Natural killer cell (primary cell): Measurements from ENCODE around the gene CMC1. TPM values are rescaled to one million over a fixed set of nuclear protein-coding genes. Genes with fewer than 3 reads are reported as not detected.

Experiments used
- ATAC-seq, 3 donors: fragments of 150-1000 bp in 2 of 3; fragments of 200-7000 bp in 1 of 3; cut with Tn5 transposase; 1 replicate in 1 of 3; 2 replicates in 2 of 3; pipeline ENCODE4 v1.10.0; 2021; ENCODE audit warnings: mild to moderate bottlenecking in 2 of 3, moderate library complexity in 2 of 3
- DNase-seq, 2 donors: peaks; one replicate each; pipeline versions ENCODE4 v3.0.0 to v3.0.0-alpha.2; 2013 to 2021; ENCODE audit warnings: mixed read lengths in 1 of 2
- H3K27ac ChIP-seq: one replicate; pipeline ENCODE4 v1.5.1; 2013; ENCODE audit warnings: mild to moderate bottlenecking, low read length
- H3K27me3 ChIP-seq: one replicate; pipeline ENCODE4 v1.6.1; 2013; ENCODE audit warnings: low read length; ENCODE audit not compliant: control insufficient read depth, insufficient read depth
- H3K36me3 ChIP-seq: one replicate; pipeline ENCODE4 v1.6.1; 2013; ENCODE audit warnings: low read length; ENCODE audit not compliant: control insufficient read depth, insufficient read depth
- H3K4me1 ChIP-seq: one replicate; pipeline ENCODE4 v1.6.1; 2013; ENCODE audit warnings: low read length; ENCODE audit not compliant: control insufficient read depth, insufficient read depth
- H3K4me3 ChIP-seq: one replicate; pipeline ENCODE4 v1.5.1; 2013; ENCODE audit warnings: low read length
- H3K9me3 ChIP-seq: one replicate; pipeline ENCODE4 v1.6.1; 2013; ENCODE audit warnings: low read length; ENCODE audit not compliant: control insufficient read depth, insufficient read depth
- H3K27ac Mint-ChIP-seq, 2 donors: one replicate each; pipeline ENCODE4 v1.8.0; 2022; ENCODE audit warnings: mild to moderate bottlenecking in 2 of 2, mixed read lengths in 2 of 2, moderate library complexity in 1 of 2
- H3K27me3 Mint-ChIP-seq, 2 donors: one replicate each; pipeline ENCODE4 v1.8.0; 2022; ENCODE audit warnings: low read depth in 2 of 2, mixed read lengths in 2 of 2
- H3K36me3 Mint-ChIP-seq: one replicate; pipeline ENCODE4 v1.8.0; 2022; ENCODE audit warnings: mixed read lengths
- H3K4me1 Mint-ChIP-seq, 2 donors: one replicate each; pipeline ENCODE4 v1.8.0; 2022; ENCODE audit warnings: mixed read lengths in 2 of 2
- H3K4me3 Mint-ChIP-seq: one replicate; pipeline ENCODE4 v1.8.0; 2022; ENCODE audit warnings: mild to moderate bottlenecking, moderate library complexity, mixed read lengths
- H3K9me3 Mint-ChIP-seq, 2 donors: one replicate each; pipeline ENCODE4 v1.8.0; 2022; ENCODE audit warnings: mixed read lengths in 2 of 2
- WGBS: methylation state at CpG from one replicate; pipeline ENCODE4 v1.1.7; 2013; ENCODE audit warnings: missing lambda C conversion rate; ENCODE audit not compliant: insufficient coverage; 5-methylcytosine and 5-hydroxymethylcytosine counted together
- intact Hi-C: fragments of 100-400 bp; cut with micrococcal nuclease; formaldehyde crosslinking; loops from one replicate; pipeline ENCODE4 v1.14.2; 2022
- total RNA-seq, 4 donors: library from RNA; stranded (reverse); fragments of 120-200 nt in 1 of 4; gene quantifications; one replicate each; pipeline versions ENCODE4 v1.2.3 to v1.2.4, GENCODE V29; 2013 to 2022
- TF ChIP-seq, protein P1 (sequence below): fragments of 200-600 bp; IDR thresholded peaks from one replicate; pipeline ENCODE4 v1.8.0; 2022; ENCODE audit warnings: antibody characterized with exemption

The CMC1 gene
- total RNA-seq, 3 donors from 2014 or later (not counting 1 experiment from before 2014, with no cell fraction given), result 122 to 157 (median 136) TPM

DNA sequence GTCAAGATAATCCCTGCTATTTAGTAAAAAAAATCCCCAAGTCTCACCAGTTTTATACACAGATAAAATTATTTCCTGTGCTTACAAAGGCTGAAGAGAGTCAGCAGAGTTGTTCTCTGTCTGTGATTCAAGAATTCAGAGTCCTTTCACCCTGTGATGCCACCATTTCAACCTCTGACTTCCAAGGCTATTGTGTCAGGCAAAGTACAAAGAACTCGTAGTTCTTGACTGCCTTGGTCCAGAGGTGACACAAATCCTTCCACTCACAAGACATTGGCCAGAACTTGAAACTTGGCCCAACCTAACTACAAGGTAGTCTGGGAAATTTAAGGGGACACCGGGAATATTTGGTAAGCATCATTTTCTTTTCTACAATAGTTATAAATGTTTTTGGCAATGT is 34.9 kb upstream of the CMC1 start:
- TF ChIP-seq, protein P1, sequence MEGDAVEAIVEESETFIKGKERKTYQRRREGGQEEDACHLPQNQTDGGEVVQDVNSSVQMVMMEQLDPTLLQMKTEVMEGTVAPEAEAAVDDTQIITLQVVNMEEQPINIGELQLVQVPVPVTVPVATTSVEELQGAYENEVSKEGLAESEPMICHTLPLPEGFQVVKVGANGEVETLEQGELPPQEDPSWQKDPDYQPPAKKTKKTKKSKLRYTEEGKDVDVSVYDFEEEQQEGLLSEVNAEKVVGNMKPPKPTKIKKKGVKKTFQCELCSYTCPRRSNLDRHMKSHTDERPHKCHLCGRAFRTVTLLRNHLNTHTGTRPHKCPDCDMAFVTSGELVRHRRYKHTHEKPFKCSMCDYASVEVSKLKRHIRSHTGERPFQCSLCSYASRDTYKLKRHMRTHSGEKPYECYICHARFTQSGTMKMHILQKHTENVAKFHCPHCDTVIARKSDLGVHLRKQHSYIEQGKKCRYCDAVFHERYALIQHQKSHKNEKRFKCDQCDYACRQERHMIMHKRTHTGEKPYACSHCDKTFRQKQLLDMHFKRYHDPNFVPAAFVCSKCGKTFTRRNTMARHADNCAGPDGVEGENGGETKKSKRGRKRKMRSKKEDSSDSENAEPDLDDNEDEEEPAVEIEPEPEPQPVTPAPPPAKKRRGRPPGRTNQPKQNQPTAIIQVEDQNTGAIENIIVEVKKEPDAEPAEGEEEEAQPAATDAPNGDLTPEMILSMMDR, result no peak
- ATAC-seq (no peak), DNase-seq (no peak)
- Mint-ChIP-seq H3K36me3 (no peaks in the 10 kb centered on the region), H3K27ac (no peak overlapping the region), H3K9me3 (peaks cover 0 to 7% of the 10 kb centered on the region in 2 donors), H3K4me1 (peaks cover 32 to 35% of the 10 kb centered on the region in 2 donors), H3K27me3 (no peaks in the 10 kb centered on the region), H3K4me3 (peak overlapping the region; percentile 43)
- Histone ChIP-seq H3K27ac (no peak overlapping the region), H3K36me3 (no peaks in the 10 kb centered on the region), H3K4me1 (peaks cover 7% of the 10 kb centered on the region), H3K9me3 (no peaks in the 10 kb centered on the region), H3K4me3 (no peak overlapping the region), H3K27me3 (no peaks in the 10 kb centered on the region)
- intact Hi-C loops, result no loop called here
- WGBS, result 67% methylated on average over 1 of the region's 2 CpGs

DNA sequence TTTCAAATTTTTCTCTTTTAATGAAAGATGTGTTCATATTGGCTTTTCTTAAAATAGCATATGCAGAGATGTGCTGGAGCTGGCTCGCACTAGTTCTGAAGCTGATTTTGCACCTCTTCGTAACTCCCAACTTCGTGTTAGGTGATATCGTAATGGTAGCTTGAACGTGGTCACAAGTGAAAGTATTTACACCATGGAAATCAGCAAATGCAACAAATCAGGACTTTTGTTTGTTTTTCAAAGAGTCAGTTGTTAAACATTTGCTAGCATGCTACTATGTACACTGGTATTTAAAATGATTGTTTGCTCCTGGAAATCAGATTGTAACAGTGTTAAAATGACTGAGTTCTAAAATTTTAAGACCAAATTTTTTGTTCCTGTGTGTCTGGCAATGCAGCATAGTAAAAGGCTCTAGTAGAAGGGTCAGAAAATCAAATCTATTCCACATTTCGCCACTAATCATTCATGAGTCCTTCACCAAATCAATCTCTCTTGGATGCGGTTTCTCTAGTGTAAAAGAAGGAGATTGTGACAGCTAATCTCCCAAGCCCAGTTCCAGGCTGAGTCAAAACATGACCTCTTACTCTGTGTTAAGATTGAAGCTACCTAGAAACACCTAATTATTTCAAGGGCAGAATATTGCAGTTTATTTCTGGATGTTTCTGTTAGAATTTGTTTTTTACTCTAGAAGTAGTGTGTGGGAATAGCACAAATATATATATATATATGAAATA is 34.3 kb upstream of the CMC1 start:
- Histone ChIP-seq H3K4me3 (no peak overlapping the region), H3K9me3 (no peaks in the 10 kb centered on the region), H3K27me3 (no peaks in the 10 kb centered on the region), H3K36me3 (no peaks in the 10 kb centered on the region), H3K27ac (no peak overlapping the region), H3K4me1 (peaks cover 8% of the 10 kb centered on the region)
- Mint-ChIP-seq H3K36me3 (no peaks in the 10 kb centered on the region), H3K9me3 (peaks cover 0 to 7% of the 10 kb centered on the region in 2 donors), H3K27ac (peak overlapping the region in 1 of 2 donors; percentile 41), H3K27me3 (no peaks in the 10 kb centered on the region), H3K4me1 (peaks cover 36 to 40% of the 10 kb centered on the region in 2 donors), H3K4me3 (peak overlapping the region; percentile 43)
- WGBS, result 68% methylated on average over 5 of the region's 7 CpGs
- ATAC-seq (peak in 1 of 3 donors; percentile 42), DNase-seq (peak in 1 of 2 donors; percentile 9)
- TF ChIP-seq, protein P1, result no peak
- intact Hi-C loops, result no loop called here

DNA sequence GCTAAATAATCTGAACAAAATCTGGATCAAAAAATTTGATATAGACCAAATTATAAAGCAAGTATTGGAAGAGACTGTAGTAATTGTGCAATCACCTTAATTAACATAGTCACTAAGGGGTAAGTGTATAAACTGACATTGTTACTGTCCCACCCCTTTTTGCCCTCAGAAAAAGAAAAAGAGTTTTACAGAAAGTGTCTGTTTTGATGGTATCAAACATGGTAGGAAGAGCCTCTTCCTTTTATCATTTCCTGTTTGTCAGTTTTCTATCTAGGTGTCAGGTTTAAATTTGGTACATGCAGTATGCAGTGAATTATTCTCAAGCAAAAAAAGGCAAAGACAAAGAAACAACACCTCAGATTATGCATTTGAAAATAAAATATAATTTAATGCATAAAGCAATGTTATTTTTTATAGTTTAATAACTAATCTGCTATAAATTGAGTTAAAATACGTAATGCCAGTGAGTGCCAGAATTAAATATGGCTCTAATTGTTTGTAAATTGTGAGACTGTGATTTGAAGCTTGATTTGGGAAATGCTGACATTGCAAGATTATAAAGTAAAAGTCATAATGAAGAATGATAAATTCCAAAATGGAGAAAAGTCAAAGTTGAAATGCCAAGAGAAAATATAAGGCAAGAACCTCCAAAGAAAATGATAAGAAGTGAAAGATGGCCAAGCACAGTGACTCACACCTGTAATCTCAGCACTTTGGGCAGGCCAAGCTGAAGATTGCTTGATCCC is 30.3 kb upstream of the CMC1 start:
- Histone ChIP-seq H3K9me3 (peaks cover 14% of the 10 kb centered on the region), H3K27me3 (no peaks in the 10 kb centered on the region), H3K4me3 (no peak overlapping the region), H3K27ac (no peak overlapping the region), H3K4me1 (peaks cover 8% of the 10 kb centered on the region), H3K36me3 (no peaks in the 10 kb centered on the region)
- peaks cover 19% of the 10 kb centered on the region for H3K36me3 Mint-ChIP-seq
- peaks cover 0 to 2% of the 10 kb centered on the region in 2 donors for H3K9me3 Mint-ChIP-seq
- H3K27me3 Mint-ChIP-seq, result no peaks in the 10 kb centered on the region
- TF ChIP-seq, protein P1, result no peak
- ATAC-seq (peak; percentile 49 to 61 (median 53)), DNase-seq (peak in 1 of 2 donors; percentile 41)
- peak overlapping the region; percentile 35 to 64 for H3K27ac Mint-ChIP-seq
- peak overlapping the region; percentile 65 for H3K4me3 Mint-ChIP-seq
- intact Hi-C loops, result no loop called here
- H3K4me1 Mint-ChIP-seq, result peaks cover 36 to 40% of the 10 kb centered on the region in 2 donors
- WGBS, result 55% methylated on average over 1 of the region's 1 CpG
